Urinary bladder (tissue), 4 donors: ENCODE results near the gene SH3PXD2A. TPM values are rescaled to one million over a fixed set of nuclear protein-coding genes. Genes with fewer than 3 reads are reported as not detected.
"Not testable (repeated sequence)": the region's sequence is repeated elsewhere in the genome, so short reads cannot be mapped to it uniquely, and the experiment has no call there.

Experiments used
- DNase-seq: peaks from one replicate; pipeline ENCODE4 v3.0.0-alpha.2; 2015; ENCODE audit errors: extremely low spot score
- H3K27ac ChIP-seq: one replicate; pipeline ENCODE4 v1.5.1; 2013; ENCODE audit warnings: low read depth, mild to moderate bottlenecking, moderate library complexity
- H3K36me3 ChIP-seq: one replicate; pipeline ENCODE4 v1.6.1; 2013; ENCODE audit warnings: mild to moderate bottlenecking, moderate library complexity; ENCODE audit not compliant: insufficient read depth
- H3K4me1 ChIP-seq: one replicate; pipeline ENCODE4 v1.6.1; 2013; ENCODE audit warnings: mild to moderate bottlenecking, moderate library complexity; ENCODE audit not compliant: insufficient read depth
- H3K4me3 ChIP-seq: one replicate; pipeline ENCODE4 v1.5.1; 2013; ENCODE audit warnings: low read depth, low read length
- WGBS: extraction: QIAGEN DNeasy Blood & Tissue Kit; methylation state at CpG from one replicate; pipeline ENCODE4 v1.1.7; 2013; 5-methylcytosine and 5-hydroxymethylcytosine counted together
- polyA plus RNA-seq: library from polyadenylated mRNA; stranded (reverse); fragments of 200-250 nt; gene quantifications from one replicate; pipeline ENCODE4 v1.2.3, GENCODE V29; 2013
- total RNA-seq: library from RNA; depleted of rRNA; stranded (reverse); fragments of >200 nt; gene quantifications from one replicate; pipeline ENCODE4 v1.2.3, GENCODE V29; 2014
- donor health status: healthy with polysubstance abuse.
- donor health status: healthy.

SH3PXD2A gene
- total and polyA plus RNA-seq, 2 donors = 29.6 to 56.9 TPM

DNA sequence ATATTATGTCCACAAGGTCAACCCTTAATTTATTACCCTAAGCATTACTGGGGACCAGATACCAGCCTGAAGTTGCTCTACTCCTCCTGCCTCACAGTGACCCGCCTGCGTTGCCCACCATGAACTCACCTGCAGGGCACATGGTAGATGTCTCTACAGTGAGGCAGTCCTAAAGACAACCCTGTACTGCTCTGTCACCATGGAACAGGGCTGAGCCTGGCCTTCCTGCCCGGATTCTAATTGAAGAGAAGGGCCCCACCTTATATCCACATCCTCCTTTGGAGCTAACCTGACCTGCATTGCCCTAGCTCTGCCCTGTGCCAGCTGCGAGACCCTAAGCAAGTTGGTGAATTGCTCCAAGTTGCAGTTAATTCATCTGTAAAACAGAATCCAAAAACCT, 4.1 kb downstream of the SH3PXD2A start:
- no peaks in the 10 kb centered on the region for H3K4me1 ChIP-seq
- H3K4me3 ChIP-seq = no peak overlapping the region

DNA sequence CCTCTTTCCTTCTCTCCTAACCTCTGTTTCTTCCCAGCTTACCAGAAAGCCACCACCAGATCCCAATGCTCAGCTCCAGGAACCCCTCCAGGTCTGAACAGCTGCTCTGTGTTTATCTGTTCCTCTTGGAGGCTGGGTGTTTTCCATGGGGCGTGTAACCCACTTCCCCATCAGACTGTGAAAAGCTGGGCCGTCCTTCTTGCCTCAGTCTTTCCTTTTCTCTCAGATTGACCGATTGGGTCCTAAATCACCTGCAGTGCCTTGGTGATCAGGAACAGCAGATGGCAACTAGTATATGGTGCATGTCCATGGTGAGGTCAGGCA, 4.8 kb downstream of the SH3PXD2A start:
- H3K36me3 ChIP-seq = no peaks in the 10 kb centered on the region
- peaks cover 1% of the 10 kb centered on the region for H3K4me1 ChIP-seq
- WGBS = 58% methylated on average over 3 of the region's 3 CpGs
- no peak overlapping the region for H3K4me3 ChIP-seq
- DNase-seq = no peak
- peak overlapping the region; percentile 43 for H3K27ac ChIP-seq

More for the DNA sequence above, 4.1 kb downstream of the SH3PXD2A start:
- H3K27ac ChIP-seq = no peak overlapping the region
- H3K36me3 ChIP-seq = no peaks in the 10 kb centered on the region
- DNase-seq = no peak
- WGBS = 79% methylated on average over 4 of the region's 4 CpGs

DNA sequence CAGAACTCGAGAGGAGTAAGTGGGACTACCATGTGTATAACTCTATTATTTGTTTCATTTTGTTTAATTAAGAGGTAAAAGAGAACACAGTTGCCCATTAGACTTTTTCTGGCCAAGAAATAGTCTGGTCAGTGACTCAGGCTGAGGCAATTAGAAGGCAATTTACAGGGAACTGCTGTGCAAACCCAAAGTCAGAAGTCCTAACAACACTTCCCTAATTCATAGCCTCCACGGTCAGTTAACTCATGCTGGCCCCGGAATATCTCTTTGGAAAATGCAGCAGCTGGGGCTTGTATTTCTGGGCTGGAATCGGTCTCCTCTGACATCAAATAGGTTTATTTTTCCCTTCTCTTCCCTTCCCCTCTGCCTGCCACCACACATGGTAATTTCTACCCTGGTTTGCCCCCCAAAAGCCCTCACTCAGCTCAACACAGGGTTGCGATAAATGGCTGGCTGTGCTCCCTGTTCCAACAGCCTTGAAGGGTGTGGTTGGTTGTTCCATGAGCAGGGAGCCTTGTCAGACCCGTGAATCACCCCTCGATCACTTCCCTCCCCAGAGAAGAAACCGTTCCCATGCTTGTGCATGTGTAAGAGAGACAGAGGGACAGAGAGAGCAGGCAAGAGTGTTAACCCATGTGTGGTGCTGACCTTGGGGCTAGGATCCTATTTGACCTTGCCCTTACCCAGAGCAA, 5.3 kb downstream of the SH3PXD2A start:
- 43% methylated on average over 8 of the region's 8 CpGs for WGBS
- peaks cover 1% of the 10 kb centered on the region for H3K4me1 ChIP-seq
- H3K27ac ChIP-seq = peak overlapping the region; percentile 47
- H3K4me3 ChIP-seq = no peak overlapping the region
- DNase-seq = no peak
- H3K36me3 ChIP-seq = no peaks in the 10 kb centered on the region

DNA sequence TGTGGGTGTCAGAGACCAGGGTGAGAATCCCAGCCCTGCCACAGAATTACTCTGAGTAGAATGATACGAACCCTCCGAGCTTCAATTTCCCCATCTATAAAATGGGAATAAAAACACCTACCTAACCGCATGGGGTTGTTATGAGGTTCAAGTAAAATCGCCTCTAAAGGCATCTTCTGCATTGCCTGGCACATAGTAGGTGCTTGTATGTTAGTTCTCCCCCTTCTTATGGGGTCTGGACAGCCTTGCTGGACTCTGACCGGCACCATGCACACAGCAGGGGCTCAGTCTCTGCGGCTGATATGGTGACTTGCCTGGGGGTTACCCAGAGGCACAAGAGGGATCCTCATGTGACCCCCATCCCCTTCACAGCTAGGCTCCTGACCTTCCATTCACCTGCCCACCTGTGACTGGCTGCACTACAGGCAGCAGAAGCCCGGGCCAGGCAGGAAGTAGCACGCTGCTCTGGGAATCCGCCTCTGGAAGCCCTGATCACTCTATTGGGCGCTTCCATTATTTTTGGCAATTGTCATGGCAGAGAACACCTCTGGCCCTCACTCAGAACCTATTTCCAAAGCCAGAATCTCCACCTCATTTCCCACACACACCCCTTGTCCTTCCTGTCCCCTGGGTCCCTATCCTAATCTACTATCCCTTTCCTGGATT, 6.0 kb downstream of the SH3PXD2A start:
- H3K4me1 ChIP-seq = peaks cover 1% of the 10 kb centered on the region

DNA sequence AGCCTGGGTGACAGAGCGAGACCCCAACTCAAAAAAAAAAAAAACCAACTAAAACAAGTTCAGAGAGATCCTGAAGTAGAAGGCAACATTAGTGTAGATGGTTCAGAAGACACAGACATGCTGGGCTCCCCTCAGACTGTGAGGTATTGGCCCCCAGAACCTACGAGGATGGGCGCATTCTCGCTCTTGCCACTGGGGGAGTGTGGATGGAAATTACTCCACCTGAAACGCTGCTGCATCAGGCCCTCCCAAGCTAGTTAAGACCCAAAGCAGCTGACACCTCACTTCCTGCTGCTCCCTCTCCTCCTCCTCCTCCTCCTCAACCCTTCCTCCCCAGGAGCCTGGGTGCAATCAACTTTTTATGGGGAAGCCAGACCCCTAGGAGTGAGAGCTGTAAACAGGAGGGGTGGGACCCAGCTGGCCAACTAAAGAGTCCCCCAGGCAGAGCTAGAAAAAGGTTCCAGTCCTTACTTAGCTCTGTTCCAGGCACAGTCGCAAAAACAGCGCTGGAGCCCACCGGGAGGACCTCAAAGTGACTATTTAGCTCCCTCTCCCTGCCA, 7.4 kb downstream of the SH3PXD2A start:
- Histone ChIP-seq H3K27ac (no peak overlapping the region), H3K4me1 (peaks cover 1% of the 10 kb centered on the region), H3K36me3 (no peaks in the 10 kb centered on the region), H3K4me3 (no peak overlapping the region)
- no peak for DNase-seq
- 73% methylated on average over 8 of the region's 8 CpGs for WGBS

More for the DNA sequence above, 6.0 kb downstream of the SH3PXD2A start:
- WGBS = 79% methylated on average over 10 of the region's 10 CpGs
- no peak overlapping the region for H3K4me3 ChIP-seq
- H3K36me3 ChIP-seq = no peaks in the 10 kb centered on the region
- DNase-seq = no peak
- H3K27ac ChIP-seq = peak overlapping the region; percentile 47

DNA sequence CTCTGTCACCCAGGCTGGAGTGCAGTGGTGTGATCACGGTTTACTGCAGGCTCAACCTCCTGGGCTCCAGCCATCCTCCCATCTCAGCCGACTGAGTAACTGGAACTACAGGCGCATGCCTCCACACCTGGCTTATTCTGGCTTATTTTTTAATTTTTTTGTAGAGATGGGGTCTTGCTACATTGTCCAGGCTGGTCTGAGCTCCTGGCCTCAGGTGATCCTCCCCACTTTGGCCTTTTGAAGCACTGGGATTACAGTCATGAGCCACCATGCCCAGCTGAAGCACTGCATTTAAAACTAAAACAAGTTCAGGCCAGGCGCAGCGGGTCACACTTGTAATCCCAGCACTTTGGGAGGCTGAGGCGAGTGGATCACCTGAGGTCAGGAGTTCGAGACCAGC, 8.0 kb downstream of the SH3PXD2A start:
- no peak overlapping the region for H3K4me3 ChIP-seq
- 82% methylated on average over 7 of the region's 7 CpGs for WGBS
- peaks cover 1% of the 10 kb centered on the region for H3K4me1 ChIP-seq
- H3K36me3 ChIP-seq = no peaks in the 10 kb centered on the region
- H3K27ac ChIP-seq = no peak overlapping the region
- no peak for DNase-seq

DNA sequence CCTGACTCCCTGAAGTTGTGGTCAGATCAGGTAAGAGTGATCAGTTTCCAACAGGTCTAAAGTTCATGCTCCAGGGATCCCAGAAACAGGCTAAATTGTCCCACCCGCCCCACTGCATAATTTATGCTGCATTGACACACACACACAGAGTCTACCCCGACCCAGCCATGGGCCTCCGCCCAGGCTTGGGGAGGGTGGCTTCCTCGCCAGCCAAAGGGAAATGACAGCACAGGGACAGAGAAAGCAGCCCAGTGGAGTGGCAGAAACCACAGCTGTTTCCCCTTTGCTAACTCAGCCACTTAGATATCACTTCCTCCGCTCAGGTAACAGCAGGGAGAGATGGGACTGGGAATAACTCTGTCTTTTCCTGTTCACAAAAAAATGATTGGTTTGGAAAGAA, 9.4 kb downstream of the SH3PXD2A start:
- H3K27ac ChIP-seq = no peak overlapping the region
- H3K4me3 ChIP-seq = no peak overlapping the region
- 69% methylated on average over 5 of the region's 5 CpGs for WGBS
- no peaks in the 10 kb centered on the region for H3K36me3 ChIP-seq
- peaks cover 1% of the 10 kb centered on the region for H3K4me1 ChIP-seq
- no peak for DNase-seq

DNA sequence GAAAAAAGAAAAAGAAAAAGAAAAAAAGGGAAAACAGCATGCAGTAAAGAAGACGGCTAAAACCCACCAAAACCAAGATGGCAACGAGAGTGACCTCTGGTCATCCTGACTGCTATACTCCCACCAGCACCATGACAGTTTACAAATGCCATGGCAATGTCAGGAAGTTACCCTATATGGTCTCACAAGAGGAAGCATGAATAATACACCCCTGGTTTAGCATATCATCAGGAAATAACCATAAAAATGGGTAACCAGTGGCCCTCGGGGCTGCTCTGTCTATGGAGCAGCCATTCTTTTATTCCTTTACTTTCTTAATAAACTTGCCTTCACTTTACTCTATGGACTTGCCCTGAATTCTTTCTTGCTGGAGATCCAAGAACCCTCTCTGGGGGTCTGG, 10.0 kb downstream of the SH3PXD2A start:
- not testable (repeated sequence) for H3K4me1 ChIP-seq
- WGBS = 85% methylated on average over 3 of the region's 3 CpGs

DNA sequence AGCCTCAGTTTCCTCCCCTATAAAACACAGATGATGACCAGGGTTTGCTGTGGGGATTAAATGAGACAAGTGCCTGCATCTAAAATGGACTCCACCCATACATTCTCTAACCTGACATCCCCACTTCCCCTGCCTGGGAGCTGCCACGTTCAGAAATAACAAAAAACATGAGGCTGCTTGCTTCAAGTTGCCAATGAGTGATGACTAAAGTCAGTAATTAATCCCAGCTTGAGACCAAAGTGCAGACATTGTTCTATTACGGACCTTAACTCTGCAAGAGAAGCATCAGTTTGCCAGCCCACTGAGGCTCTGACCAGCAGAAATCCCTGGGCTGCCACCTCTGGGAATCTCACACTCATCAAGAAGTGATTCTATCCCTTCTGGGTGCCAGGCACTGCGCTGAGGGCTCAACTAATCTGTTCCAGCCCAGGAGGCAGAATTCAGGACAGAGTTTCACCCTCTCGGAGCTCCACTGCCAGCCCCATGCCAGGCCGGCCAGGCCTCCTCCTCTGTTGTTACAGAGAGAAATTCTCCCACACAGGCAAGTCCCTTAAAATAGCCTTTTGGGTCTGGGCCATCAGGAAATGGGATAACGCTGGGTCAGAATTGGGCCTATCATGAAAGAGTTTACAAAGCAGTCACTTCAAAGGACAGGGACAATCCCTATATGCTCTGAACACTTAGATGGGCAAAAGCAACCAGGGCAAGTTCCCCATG, 11.4 kb downstream of the SH3PXD2A start:
- Histone ChIP-seq H3K36me3 (no peaks in the 10 kb centered on the region), H3K27ac (no peak overlapping the region), H3K4me3 (no peak overlapping the region), H3K4me1 (peaks cover 1% of the 10 kb centered on the region)
- no peak for DNase-seq
- WGBS = 31% methylated on average over 6 of the region's 6 CpGs

More for the DNA sequence above, 10.0 kb downstream of the SH3PXD2A start:
- H3K36me3 ChIP-seq, H3K27ac ChIP-seq, DNase-seq, H3K4me3 ChIP-seq: not testable (repeated sequence)

DNA sequence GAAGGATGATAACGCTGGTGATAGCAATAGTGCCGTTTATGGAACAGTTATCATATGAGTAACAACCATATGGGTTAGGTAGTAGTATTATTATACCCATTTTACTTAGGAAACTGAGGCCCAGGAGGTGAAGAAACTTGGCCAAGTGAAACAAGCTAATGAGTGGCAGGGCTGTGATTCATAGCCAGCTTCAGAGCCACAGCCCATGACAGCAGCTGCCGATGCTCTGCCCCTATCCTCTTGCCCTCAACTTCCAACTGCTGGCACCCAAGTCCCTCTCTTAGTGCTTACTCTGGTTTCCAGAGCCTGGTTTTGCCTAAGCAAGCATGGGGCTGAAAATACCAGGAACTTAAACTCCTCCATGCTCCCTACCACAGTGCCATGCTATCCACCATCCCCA, 12.3 kb downstream of the SH3PXD2A start:
- H3K4me3 ChIP-seq = no peak overlapping the region
- no peak for DNase-seq
- H3K4me1 ChIP-seq = peaks cover 1% of the 10 kb centered on the region
- WGBS = 89% methylated on average over 3 of the region's 3 CpGs
- no peaks in the 10 kb centered on the region for H3K36me3 ChIP-seq
- no peak overlapping the region for H3K27ac ChIP-seq

DNA sequence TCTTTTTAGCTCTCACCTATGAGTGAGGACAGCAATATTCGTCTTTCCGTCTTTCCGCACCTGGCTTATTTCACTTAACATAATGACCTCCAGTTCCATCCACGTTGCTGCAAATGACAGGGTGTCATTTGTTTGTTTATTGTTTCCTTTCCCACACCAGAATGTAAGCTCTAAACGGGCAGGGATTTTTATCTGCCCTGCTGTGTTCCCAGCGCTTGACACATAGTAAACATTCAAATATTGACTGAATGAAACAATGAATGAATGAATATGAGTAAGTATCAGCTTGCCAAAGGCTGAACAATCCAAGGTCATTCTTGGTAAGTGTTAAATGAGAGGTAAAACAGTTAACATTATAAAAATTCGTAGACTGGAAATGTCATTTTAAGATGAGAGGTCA, 12.8 kb downstream of the SH3PXD2A start:
- Histone ChIP-seq H3K36me3 (no peaks in the 10 kb centered on the region), H3K27ac (no peak overlapping the region), H3K4me1 (peaks cover 1% of the 10 kb centered on the region), H3K4me3 (no peak overlapping the region)
- no peak for DNase-seq
- WGBS = 55% methylated on average over 7 of the region's 7 CpGs

DNA sequence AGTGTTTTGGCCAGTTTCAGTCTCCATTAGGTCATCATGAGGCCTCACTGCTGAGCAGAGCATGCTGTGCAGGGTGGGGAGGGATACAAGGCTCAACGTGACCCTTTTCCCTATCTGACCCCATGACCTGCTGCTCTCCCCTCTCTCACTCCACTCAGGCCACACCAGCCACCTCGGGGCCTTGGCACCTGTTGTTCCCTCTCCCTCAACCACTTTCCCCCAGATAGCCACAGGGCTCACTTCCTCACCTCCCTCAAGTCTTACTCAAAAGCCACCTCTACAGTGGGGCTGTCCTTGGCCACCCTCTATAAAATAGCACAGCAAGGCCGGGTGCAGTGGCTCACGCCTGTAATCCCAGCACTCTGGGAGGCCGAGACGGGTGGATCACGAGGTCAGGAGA, 13.9 kb downstream of the SH3PXD2A start:
- peaks cover 1% of the 10 kb centered on the region for H3K4me1 ChIP-seq
- no peak for DNase-seq
- H3K36me3 ChIP-seq = no peaks in the 10 kb centered on the region
- WGBS = 89% methylated on average over 7 of the region's 7 CpGs
- H3K27ac ChIP-seq = no peak overlapping the region
- no peak overlapping the region for H3K4me3 ChIP-seq

DNA sequence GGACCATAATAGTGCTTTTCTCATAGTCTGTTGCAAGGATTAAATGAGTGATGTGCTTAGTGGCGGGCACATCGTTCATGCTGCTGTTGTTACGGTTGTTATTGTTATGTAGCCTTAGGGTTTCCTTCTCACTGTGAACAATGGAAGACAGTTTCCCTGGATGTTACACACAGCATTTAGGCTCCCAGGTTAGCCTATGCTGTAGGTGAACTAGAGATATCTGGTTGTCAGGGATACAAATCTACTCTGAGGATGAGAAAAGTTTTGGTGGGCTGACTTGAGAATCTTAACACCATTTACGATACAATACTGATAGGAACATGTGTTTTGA, 14.7 kb downstream of the SH3PXD2A start:
- Histone ChIP-seq H3K36me3 (no peaks in the 10 kb centered on the region), H3K27ac (no peak overlapping the region), H3K4me1 (no peaks in the 10 kb centered on the region), H3K4me3 (no peak overlapping the region)
- no peak for DNase-seq
- WGBS = 88% methylated on average over 4 of the region's 4 CpGs
